ENCODE measurements around the gene NLGN4Y. TPM values are rescaled to one million over a fixed set of nuclear protein-coding genes. Genes with fewer than 3 reads are reported as not detected.

NLGN4Y gene
- total and polyA plus RNA-seq, 2 experiments from 2014 or later: not detected

DNA sequence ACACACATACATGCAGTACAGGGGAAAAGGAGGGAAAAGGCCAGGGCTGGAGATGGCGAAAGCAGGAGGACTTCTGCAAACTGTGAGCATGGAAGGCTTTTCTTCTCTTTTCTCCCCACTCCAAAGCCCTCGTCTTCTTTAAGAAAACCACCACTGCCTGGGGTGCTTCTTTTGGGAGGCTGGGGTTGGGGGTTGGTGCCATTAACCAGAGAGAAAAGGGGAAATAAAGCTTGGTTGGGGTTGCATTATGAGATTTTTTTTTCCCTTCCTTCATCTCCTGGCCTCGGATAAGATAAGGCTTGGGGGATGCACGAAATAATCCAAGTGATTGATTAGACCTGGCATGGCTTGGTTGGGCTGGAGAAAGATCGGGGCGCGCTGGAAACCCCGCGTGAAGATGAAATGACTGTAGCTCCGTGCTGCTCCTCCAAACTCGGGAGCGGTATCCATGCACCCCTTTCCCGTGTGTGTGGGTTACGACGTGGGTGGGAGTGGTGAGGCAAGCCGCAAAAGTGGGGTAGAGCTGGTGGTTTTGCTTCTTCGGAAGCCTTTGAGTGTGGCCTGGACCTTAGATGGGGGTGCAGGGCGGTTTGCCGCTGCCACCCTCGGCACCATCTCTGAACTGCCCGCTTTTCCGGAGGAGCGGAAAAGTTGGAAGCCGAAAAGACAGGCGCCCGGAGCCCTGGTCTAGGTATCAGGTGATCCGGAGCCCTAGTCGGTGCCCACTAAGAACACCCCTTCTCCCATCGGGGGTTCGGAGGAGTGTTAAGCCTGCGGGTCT lies 648 bp upstream of the NLGN4Y start:
- Histone ChIP-seq H3K27ac (no peak overlapping the region), H3K9me2 (replicated peaks; ENCODE audit: insufficient read depth) (no peaks in the 10 kb centered on the region), H3K4me3 (no peak overlapping the region), H3K4me1 (ENCODE audit: insufficient read depth) (no peaks in the 10 kb centered on the region), H3K4me2 (no peak overlapping the region), H3K36me3 (replicated peaks; ENCODE audit: insufficient read depth, low read depth) (no peaks in the 10 kb centered on the region), H4K20me1 (ENCODE audit: insufficient read depth, poor library complexity, severe bottlenecking) (no peaks in the 10 kb centered on the region), H3K27me3 (no peaks in the 10 kb centered on the region), H3K79me2 (no peaks in the 10 kb centered on the region), H3K9me3 (ENCODE audit: low read depth) (no peaks in the 10 kb centered on the region), H2AFZ (no peak overlapping the region)
- TF ChIP-seq EZH2 (IDR thresholded peaks at IDR 0.05; ENCODE audit: borderline replicate concordance): no peak
- no peak for TF ChIP-seq EZH2phosphoT487 (IDR thresholded peaks at IDR 0.05; ENCODE audit: low read depth, severe bottlenecking, unreplicated experiment)
- TF ChIP-seq, protein P1, sequence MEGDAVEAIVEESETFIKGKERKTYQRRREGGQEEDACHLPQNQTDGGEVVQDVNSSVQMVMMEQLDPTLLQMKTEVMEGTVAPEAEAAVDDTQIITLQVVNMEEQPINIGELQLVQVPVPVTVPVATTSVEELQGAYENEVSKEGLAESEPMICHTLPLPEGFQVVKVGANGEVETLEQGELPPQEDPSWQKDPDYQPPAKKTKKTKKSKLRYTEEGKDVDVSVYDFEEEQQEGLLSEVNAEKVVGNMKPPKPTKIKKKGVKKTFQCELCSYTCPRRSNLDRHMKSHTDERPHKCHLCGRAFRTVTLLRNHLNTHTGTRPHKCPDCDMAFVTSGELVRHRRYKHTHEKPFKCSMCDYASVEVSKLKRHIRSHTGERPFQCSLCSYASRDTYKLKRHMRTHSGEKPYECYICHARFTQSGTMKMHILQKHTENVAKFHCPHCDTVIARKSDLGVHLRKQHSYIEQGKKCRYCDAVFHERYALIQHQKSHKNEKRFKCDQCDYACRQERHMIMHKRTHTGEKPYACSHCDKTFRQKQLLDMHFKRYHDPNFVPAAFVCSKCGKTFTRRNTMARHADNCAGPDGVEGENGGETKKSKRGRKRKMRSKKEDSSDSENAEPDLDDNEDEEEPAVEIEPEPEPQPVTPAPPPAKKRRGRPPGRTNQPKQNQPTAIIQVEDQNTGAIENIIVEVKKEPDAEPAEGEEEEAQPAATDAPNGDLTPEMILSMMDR (IDR thresholded peaks at IDR 0.05; ENCODE audit: poor library complexity): no peak
- DNase-seq (ENCODE audit: low spot score): no peak
- WGBS (ENCODE audit: low lambda C conversion rate, missing lambda C conversion rate): no CpG with 5 or more reads among the region's 31 CpGs

DNA sequence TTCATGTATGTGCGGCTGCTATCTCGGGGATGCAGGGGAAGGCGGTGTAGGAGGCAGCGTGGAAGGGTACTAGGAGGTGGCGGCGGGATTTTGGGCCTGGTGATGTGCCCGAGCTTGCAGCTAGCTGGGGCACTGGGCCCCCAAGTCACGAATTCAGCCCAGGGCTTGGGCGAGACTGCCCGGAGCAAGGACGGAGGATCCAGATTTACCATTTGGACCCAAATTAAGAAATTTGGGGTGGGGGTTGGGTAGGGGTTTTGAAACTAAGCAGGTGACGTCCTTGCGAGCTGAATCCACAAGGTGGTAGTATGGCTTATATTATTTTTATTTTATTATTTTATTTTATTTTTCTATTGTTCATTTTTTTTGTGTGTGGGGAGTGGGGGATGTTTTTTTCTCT lies 986 bp downstream of the NLGN4Y start:
- no peak overlapping the region for H2AFZ ChIP-seq
- H3K4me3 ChIP-seq: no peak overlapping the region
- H3K4me2 ChIP-seq: no peak overlapping the region
- no peaks in the 10 kb centered on the region for H3K36me3 ChIP-seq (replicated peaks; ENCODE audit: insufficient read depth, low read depth)
- TF ChIP-seq EZH2 (IDR thresholded peaks at IDR 0.05; ENCODE audit: borderline replicate concordance): no peak
- TF ChIP-seq, protein P1 (IDR thresholded peaks at IDR 0.05; ENCODE audit: poor library complexity): no peak
- TF ChIP-seq EZH2phosphoT487 (IDR thresholded peaks at IDR 0.05; ENCODE audit: low read depth, severe bottlenecking, unreplicated experiment): no peak
- H3K9me2 ChIP-seq (replicated peaks; ENCODE audit: insufficient read depth): no peaks in the 10 kb centered on the region
- no peaks in the 10 kb centered on the region for H4K20me1 ChIP-seq (ENCODE audit: insufficient read depth, poor library complexity, severe bottlenecking)
- no peaks in the 10 kb centered on the region for H3K4me1 ChIP-seq (ENCODE audit: insufficient read depth)
- DNase-seq (ENCODE audit: low spot score): no peak
- no peak overlapping the region for H3K27ac ChIP-seq
- H3K9me3 ChIP-seq (ENCODE audit: low read depth): no peaks in the 10 kb centered on the region
- H3K79me2 ChIP-seq: no peaks in the 10 kb centered on the region
- H3K27me3 ChIP-seq: no peaks in the 10 kb centered on the region
- no CpG with 5 or more reads among the region's 13 CpGs for WGBS (ENCODE audit: low lambda C conversion rate, missing lambda C conversion rate)

DNA sequence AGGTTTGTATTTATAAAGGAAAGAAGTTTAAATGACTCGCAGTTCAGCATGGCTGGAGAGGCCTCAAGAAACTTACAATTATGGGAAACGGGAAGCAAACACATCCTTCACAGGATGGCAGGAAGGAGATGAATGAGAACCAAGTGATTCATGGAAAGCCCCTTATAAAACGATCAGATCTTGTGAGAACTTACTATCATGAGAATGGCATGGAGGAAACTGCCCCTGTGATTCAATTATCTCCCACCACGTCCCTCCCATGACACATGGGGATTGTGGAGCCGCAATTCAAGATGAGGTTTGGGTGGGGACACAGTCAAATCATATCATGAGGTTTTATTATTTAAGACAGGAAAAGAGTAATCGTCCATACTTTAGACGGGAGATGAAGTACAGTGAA lies 4.0 kb downstream of the NLGN4Y start:
- no CpG with 5 or more reads among the region's 7 CpGs for WGBS (ENCODE audit: low lambda C conversion rate, missing lambda C conversion rate)
- Histone ChIP-seq H3K27me3 (no peaks in the 10 kb centered on the region), H2AFZ (no peak overlapping the region), H3K4me2 (no peak overlapping the region), H3K9me2 (replicated peaks; ENCODE audit: insufficient read depth) (no peaks in the 10 kb centered on the region), H3K36me3 (replicated peaks; ENCODE audit: insufficient read depth, low read depth) (no peaks in the 10 kb centered on the region), H3K79me2 (no peaks in the 10 kb centered on the region), H4K20me1 (ENCODE audit: insufficient read depth, poor library complexity, severe bottlenecking) (no peaks in the 10 kb centered on the region), H3K4me3 (no peak overlapping the region), H3K27ac (no peak overlapping the region), H3K9me3 (ENCODE audit: low read depth) (no peaks in the 10 kb centered on the region), H3K4me1 (ENCODE audit: insufficient read depth) (no peaks in the 10 kb centered on the region)
- TF ChIP-seq EZH2 (IDR thresholded peaks at IDR 0.05; ENCODE audit: borderline replicate concordance) (no peak), EZH2phosphoT487 (IDR thresholded peaks at IDR 0.05; ENCODE audit: low read depth, severe bottlenecking, unreplicated experiment) (no peak)
- TF ChIP-seq, protein P1 (IDR thresholded peaks at IDR 0.05; ENCODE audit: poor library complexity): no peak
- DNase-seq (ENCODE audit: low spot score): no peak

All from hepatocyte (in vitro differentiated cells).